ENCODE results near the gene CCDC57. TPM values are rescaled to one million over a fixed set of nuclear protein-coding genes. Genes with fewer than 3 reads are reported as not detected.

The CCDC57 gene
- total RNA-seq, 1 experiment from 2014 or later: 36.6 TPM

DNA sequence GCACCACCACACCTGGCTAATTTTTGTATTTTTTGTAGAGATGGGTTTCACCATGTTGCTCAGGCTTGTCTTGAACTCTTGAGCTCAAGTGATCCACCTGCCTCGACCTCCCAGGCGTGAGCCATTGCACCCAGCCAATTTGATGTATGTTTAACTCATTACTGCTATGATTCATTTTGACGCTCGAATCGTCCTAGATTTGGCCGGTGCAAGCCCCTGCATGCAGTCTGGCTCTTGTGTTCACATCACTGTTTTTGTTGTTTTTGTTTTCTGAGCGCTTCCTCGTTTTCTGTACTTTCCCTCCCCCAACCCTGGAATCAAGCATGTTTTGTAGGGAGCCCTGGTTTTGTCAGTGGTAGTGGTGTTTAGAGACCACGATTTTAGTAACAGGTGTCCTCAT lies 139.2 kb downstream of the CCDC57 start:
- BruUV-seq (replicated peaks): no TSS peak
- POLR2A ChIA-PET (ENCODE audit: unreplicated experiment): interaction anchor here (0.6 kb wide), 1 partner anchor 23 kb away, joined by 5 read pairs; no protein-coding TSS in a partner anchor
- H4K20me1 ChIP-seq (ENCODE audit: low read length): no peaks in the 10 kb centered on the region
- H3K4me2 ChIP-seq (ENCODE audit: low read length): no peak overlapping the region
- no peaks in the 10 kb centered on the region for H3F3A ChIP-seq (ENCODE audit: low read length, unreplicated experiment)
- no peak overlapping the region for H2AFZ ChIP-seq (ENCODE audit: low read length)
- intact Hi-C loops (cut with micrococcal nuclease): no loop called here
- CTCF ChIA-PET: no interaction called here
- ATAC-seq: no peak
- H3K27me3 ChIP-seq (ENCODE audit: low read length): no peaks in the 10 kb centered on the region
- H3K9ac ChIP-seq (ENCODE audit: low read length): no peak overlapping the region
- no peaks in the 10 kb centered on the region for H3K9me2 ChIP-seq (replicated peaks; ENCODE audit: low read length)
- no peak overlapping the region for H3K27ac ChIP-seq (ENCODE audit: low read length)
- no peak for TF ChIP-seq EZH2phosphoT487 (IDR thresholded peaks at IDR 0.05; ENCODE audit: borderline replicate concordance, low read length)
- TF ChIP-seq EZH2 (IDR thresholded peaks at IDR 0.05; ENCODE audit: low read length, unreplicated experiment): no peak
- TF ChIP-seq, protein P1, sequence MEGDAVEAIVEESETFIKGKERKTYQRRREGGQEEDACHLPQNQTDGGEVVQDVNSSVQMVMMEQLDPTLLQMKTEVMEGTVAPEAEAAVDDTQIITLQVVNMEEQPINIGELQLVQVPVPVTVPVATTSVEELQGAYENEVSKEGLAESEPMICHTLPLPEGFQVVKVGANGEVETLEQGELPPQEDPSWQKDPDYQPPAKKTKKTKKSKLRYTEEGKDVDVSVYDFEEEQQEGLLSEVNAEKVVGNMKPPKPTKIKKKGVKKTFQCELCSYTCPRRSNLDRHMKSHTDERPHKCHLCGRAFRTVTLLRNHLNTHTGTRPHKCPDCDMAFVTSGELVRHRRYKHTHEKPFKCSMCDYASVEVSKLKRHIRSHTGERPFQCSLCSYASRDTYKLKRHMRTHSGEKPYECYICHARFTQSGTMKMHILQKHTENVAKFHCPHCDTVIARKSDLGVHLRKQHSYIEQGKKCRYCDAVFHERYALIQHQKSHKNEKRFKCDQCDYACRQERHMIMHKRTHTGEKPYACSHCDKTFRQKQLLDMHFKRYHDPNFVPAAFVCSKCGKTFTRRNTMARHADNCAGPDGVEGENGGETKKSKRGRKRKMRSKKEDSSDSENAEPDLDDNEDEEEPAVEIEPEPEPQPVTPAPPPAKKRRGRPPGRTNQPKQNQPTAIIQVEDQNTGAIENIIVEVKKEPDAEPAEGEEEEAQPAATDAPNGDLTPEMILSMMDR (conservative IDR thresholded peaks at IDR 0.05; ENCODE audit: low read depth, low read length): no peak
- no peaks in the 10 kb centered on the region for H3K4me1 ChIP-seq (ENCODE audit: insufficient read depth, low read length)
- no peak for DNase-seq
- no peaks in the 10 kb centered on the region for H3K9me3 ChIP-seq (ENCODE audit: low read length)
- no peaks in the 10 kb centered on the region for H3K79me2 ChIP-seq (ENCODE audit: low read length)
- no peak overlapping the region for H3K4me3 ChIP-seq (ENCODE audit: low read length)
- H3K36me3 ChIP-seq (ENCODE audit: low read depth, low read length): peaks cover 8% of the 10 kb centered on the region

DNA sequence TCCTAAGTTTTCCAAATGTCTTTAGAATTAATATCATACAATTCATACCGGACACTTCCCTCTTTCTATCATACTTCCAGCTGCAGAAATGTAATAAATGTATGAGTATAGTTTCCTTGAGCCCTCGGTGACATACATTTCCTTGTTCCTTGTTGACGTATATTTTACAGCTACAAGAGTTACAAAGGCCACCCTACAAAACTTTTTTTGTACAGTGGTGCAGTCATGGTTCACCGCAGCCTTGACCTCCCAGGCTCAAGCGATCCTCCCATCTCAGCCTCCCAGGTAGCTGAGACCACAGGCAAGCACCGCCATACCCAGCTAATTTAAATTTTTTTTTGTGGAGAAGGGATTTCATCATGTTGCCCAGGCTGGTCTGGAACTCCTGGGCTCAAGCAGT lies 139.8 kb downstream of the CCDC57 start:
- intact Hi-C loops (cut with micrococcal nuclease): no loop called here
- BruUV-seq (replicated peaks): no TSS peak
- no peaks in the 10 kb centered on the region for H4K20me1 ChIP-seq (ENCODE audit: low read length)
- no peaks in the 10 kb centered on the region for H3K79me2 ChIP-seq (ENCODE audit: low read length)
- H2AFZ ChIP-seq (ENCODE audit: low read length): no peak overlapping the region
- no peaks in the 10 kb centered on the region for H3K9me2 ChIP-seq (replicated peaks; ENCODE audit: low read length)
- POLR2A ChIA-PET (ENCODE audit: unreplicated experiment): no interaction called here
- H3K27ac ChIP-seq (ENCODE audit: low read length): no peak overlapping the region
- TF ChIP-seq EZH2 (IDR thresholded peaks at IDR 0.05; ENCODE audit: low read length, unreplicated experiment) (no peak), EZH2phosphoT487 (IDR thresholded peaks at IDR 0.05; ENCODE audit: borderline replicate concordance, low read length) (no peak)
- TF ChIP-seq, protein P1 (conservative IDR thresholded peaks at IDR 0.05; ENCODE audit: low read depth, low read length): no peak
- H3K4me2 ChIP-seq (ENCODE audit: low read length): no peak overlapping the region
- DNase-seq: no peak
- peaks cover 2% of the 10 kb centered on the region for H3K36me3 ChIP-seq (ENCODE audit: low read depth, low read length)
- H3K4me1 ChIP-seq (ENCODE audit: insufficient read depth, low read length): no peaks in the 10 kb centered on the region
- H3K27me3 ChIP-seq (ENCODE audit: low read length): no peaks in the 10 kb centered on the region
- no peaks in the 10 kb centered on the region for H3F3A ChIP-seq (ENCODE audit: low read length, unreplicated experiment)
- H3K4me3 ChIP-seq (ENCODE audit: low read length): no peak overlapping the region
- H3K9ac ChIP-seq (ENCODE audit: low read length): no peak overlapping the region
- H3K9me3 ChIP-seq (ENCODE audit: low read length): no peaks in the 10 kb centered on the region
- no peak for ATAC-seq
- CTCF ChIA-PET: no interaction called here

DNA sequence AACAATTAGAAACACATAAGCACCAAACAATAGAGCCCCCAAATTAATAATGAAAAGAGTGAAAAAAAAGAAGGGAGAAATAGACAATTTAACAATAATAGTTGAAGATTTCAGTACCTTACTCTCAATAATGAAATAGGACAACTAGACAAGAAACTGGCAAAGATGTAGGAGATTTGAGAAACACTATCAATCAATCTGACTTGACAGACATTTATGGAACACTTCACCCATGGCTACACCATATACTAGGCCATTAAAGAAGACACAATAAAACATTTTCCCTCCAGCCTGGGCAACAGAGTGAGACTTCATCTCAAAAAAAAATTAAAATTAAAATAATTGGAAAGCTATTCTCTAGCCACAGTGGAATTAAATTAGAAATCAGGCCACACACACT lies 142.0 kb downstream of the CCDC57 start:
- POLR2A ChIA-PET (ENCODE audit: unreplicated experiment): no interaction called here
- Histone ChIP-seq H3K9ac (ENCODE audit: low read length) (no peak overlapping the region), H3K36me3 (ENCODE audit: low read depth, low read length) (no peaks in the 10 kb centered on the region), H3K27ac (ENCODE audit: low read length) (no peak overlapping the region), H3K4me1 (ENCODE audit: insufficient read depth, low read length) (peaks cover 5% of the 10 kb centered on the region; the same call in 1 of the 2 replicates), H3K9me3 (ENCODE audit: low read length) (no peaks in the 10 kb centered on the region), H3K79me2 (ENCODE audit: low read length) (0 out of 2 replicates have a peak, but pooled peaks cover 4% of the 10 kb centered on the region), H2AFZ (ENCODE audit: low read length) (no peak overlapping the region), H3K4me3 (ENCODE audit: low read length) (no peak overlapping the region), H3K27me3 (ENCODE audit: low read length) (no peaks in the 10 kb centered on the region), H3F3A (ENCODE audit: low read length, unreplicated experiment) (no peaks in the 10 kb centered on the region), H3K4me2 (ENCODE audit: low read length) (no peak overlapping the region), H4K20me1 (ENCODE audit: low read length) (no peaks in the 10 kb centered on the region), H3K9me2 (replicated peaks; ENCODE audit: low read length) (no peaks in the 10 kb centered on the region)
- ATAC-seq (no peak), DNase-seq (no peak)
- CTCF ChIA-PET: no interaction called here
- intact Hi-C loops (cut with micrococcal nuclease): no loop called here
- TF ChIP-seq EZH2 (IDR thresholded peaks at IDR 0.05; ENCODE audit: low read length, unreplicated experiment) (no peak), EZH2phosphoT487 (IDR thresholded peaks at IDR 0.05; ENCODE audit: borderline replicate concordance, low read length) (no peak)
- TF ChIP-seq, protein P1 (conservative IDR thresholded peaks at IDR 0.05; ENCODE audit: low read depth, low read length): no peak
- BruUV-seq (replicated peaks): no TSS peak
